GM21825 (cell line): ENCODE results near the gene SIGLEC9.

Experiments used
- ATAC-seq: cut with Tn5 transposase; IDR thresholded peaks from one replicate; pipeline ENCODE4 v1.9.1; 2021; ENCODE audit warnings: mild to moderate bottlenecking, moderate library complexity; ENCODE audit not compliant: unreplicated experiment

The SIGLEC9 gene

DNA sequence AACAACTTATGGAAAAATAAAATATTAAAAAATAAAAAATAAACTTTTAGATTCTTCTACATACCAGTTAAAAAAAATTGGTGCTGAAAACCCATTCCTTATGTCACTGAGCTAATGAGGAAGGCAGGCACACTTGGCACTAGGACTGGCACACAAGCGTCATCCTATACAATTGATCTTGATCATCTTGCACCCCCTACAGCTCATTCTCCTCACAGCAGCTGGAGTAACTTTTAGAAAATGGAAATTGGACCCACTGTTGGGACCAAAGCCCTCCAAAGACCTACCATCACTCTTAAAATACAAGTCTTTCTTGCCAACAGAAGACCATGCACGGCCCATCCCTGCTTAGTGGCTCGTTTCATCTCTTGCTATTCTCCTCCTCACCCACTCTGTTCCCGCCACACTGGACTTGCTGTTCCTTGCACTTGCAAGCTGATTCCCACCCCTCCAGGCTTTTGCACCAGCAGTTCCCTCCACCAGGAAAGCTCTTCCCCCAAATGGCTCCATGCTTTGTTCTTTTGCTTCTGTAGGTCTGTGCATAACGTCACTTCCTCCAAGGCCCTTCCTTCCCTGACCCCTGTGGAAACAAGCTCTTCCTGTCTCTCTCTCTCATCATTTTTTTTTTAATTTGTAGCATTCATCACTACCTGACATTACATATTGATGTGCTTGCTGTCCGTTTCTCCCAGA lies 28.1 kb upstream of the SIGLEC9 start:
- no peak for ATAC-seq

DNA sequence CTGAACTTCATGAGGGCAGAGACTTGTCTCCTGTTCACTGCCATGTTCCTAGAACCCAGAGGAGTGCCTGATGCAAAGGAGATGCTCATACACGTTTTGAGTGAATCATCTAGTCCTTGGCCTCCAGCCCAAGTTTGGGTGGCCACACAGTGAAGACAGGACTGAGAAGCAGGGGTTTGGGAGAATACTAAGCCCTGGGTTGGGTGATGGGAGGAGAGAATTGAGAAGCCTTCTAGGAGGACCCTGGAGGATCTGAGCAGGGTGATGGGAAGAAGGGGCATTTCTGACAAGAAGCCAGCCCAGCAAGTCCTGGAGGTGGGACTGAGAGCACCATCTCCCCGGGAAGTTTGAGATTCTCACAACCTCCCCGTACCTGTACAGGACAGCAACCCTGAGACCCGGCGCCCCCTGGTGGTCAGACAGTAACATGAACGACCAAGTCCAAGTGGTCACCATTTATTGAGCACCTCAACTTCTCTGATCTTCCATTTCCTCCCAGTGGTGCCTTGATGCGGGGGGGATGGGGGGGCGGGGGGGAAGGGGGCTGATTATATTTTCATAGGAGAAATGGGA lies 27.5 kb upstream of the SIGLEC9 start:
- ATAC-seq: no peak

DNA sequence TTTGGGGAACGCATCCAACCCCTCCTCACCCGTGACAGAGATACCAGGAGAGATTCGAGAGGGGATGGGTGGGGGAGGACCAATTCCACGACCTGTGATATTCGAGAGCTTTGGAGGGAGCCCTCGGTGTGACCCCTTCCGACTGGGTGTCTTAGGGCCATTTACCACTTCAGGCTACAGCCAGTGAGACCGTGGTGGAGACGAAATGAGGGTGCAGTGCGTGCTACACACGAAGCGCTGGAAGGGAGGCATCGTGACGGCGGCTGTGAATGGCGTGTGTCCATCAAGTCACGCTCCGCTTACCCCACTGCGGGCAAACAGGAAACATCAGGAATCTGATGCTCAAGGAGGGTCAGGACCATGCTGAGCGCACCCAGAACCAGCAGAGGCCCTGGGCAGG lies 26.9 kb upstream of the SIGLEC9 start:
- no peak for ATAC-seq

DNA sequence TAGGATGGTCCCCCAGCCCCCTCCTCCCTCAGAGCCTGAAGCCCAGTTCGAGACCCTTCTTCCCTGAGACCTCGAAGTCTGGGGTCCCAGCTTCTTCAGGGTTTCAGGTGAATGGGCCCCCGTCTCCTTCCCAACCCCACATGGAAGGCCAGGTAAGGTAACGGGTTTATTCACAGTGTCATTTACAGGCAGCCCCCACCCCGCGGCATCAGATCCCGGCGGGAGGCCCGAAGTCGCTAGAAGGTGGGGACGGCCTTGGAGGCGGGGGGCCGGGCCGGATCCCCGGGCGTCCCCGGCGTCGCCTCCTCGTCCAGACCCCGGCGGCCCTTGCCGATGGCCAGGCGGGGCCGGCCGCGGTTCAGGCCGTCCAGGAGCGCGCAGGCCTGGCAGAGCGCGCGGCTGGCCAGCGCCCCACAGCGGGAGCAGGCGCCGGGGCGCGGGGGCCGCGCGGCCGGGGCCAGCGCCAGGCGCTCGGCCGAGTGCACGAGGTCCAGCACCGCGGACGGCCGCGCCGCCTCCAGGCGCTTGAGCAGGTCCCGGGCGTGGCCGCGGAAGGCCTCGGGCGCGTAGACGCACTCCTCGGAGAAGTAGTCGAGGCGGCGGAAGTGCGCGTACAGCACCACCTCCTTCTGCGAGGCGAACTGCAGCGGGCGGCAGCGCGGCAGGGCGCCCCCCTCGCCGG lies 26.2 kb upstream of the SIGLEC9 start:
- no peak for ATAC-seq

DNA sequence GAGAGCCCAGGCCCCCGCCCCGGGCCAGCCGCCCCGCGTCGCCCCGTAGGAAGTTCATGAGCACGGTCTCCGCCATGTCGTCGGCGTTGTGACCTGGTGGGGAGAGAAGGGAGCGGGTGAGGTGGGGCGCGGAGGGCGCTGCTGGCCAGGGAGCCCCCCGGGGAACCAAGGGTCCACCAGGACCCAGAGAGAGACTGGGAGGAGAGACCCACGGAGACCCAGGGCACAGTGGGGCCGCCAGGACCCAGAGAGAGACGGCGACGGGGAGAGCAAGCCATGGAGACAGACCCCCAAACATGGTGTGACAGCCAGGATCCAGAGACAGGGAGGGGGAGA lies 25.7 kb upstream of the SIGLEC9 start:
- ATAC-seq: no peak

DNA sequence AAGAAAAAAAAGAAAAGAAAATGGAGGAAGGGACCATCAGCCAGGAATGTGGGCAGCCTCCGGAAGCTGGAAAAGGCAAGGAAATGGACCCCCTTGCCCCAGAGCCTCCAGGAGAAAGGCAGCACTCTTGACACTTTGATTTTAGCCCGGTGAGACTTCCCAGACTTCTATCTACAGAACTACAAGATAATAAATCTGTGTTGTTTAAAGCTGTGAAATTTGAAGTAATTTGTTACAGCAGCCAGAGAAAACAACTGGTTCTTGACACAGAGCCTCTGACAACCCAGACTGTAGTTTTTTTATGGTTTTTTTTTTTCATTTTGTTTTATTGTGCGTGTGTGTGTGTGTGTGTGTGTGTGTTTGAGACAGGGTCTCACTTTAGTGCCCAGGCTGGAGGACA lies 24.1 kb upstream of the SIGLEC9 start:
- no peak for ATAC-seq

DNA sequence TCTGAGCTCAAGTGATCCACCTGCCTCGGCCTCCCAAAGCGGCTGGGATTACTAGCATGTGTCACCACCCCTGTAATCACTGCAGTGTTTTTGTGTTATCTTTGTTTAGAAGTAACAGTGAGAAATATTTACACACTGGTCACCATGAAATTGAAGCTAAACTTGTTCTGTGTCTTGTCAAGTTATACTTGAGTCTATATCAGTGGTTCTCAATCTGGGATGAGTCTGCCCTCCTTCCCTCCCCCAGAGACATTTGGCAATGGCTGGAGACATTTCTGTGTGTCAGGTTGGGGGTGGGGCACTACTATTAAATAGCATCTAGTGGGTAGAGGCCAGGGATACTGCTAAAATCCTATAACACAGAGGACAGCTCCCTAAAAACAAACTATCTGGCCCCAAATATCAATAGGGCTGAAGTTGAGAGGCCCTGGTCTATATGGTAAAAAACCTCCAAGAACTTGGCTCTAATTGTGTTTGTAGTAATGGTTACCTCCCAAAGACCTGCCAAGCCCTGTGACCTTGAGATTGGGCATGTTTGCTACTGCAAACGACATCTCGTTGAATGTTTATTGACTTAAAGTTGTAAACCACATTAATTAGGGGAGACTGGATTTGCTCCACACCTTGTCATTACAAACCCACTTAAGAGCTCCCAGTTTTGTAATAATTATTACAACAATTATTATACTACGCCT lies 23.4 kb upstream of the SIGLEC9 start:
- no peak for ATAC-seq

DNA sequence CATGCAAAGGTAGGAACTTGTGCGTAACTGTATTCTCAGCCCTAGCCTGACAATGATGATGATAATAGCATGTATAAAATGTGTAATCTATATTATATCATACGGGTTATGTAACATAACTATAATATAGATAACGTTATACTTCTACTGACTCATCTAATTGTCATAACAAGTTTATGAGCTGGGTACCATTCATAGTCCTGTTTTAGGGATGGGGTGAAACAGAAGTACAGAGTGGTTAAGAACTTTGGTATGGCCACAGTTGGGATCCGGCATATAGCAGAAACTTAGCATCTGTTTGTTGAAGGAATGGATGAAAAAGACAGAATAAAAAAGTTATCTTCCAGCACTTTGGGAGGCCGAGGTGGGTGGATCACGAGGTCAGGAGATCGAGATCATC lies 21.7 kb upstream of the SIGLEC9 start:
- ATAC-seq: no peak

DNA sequence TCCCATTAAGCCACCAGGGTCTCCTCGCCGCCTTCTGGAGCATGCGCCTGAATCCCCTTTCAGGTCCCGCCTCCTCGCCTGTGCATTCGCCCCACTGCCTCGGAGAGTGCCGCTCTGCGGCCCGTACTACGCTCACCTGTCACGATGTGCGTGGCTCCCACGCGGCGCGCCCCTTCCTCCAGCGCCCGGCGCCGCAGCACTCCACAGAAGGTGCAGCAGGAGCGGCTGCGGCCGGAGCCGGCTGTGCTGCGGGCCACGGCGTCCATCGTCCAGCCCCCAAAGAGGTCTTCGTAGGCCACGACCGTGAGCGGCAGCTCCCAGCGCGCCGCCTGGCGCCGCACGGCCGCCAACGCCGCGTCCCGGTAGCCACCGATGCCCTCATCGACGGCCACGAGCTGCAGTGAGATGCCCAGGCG lies 20.8 kb upstream of the SIGLEC9 start:
- no peak for ATAC-seq

DNA sequence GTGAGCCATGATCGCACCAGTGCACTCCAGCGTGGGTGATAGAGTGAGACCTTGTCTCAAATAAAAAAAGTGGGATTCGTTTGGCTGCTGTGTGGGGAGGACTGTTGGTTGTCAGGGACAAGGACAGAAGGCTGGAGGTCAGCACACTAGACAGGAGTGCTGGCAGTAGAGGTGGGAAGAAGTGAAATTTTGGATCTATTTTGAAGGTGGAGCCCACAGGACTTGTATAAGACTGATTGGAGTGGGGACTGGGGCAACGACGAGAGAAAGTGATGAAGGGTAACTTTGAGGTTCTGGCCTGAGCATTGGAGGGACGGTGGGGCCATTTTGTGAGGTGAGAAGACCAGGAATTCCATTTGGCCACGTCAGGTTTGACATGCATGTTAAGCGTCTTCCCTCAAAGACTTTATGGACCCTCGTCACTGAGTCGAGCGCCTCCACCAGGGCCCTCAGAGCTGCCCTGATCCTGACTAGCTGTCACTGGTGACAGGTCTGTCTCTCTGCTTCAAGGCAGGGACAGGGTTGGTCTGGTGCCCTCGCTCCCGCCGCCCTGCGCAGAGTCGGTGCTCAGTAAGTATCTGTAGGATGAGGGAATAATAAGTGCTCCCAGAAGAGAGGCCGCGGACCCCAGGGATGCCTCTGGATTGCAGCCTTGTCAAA lies 17.2 kb upstream of the SIGLEC9 start:
- ATAC-seq: no peak

DNA sequence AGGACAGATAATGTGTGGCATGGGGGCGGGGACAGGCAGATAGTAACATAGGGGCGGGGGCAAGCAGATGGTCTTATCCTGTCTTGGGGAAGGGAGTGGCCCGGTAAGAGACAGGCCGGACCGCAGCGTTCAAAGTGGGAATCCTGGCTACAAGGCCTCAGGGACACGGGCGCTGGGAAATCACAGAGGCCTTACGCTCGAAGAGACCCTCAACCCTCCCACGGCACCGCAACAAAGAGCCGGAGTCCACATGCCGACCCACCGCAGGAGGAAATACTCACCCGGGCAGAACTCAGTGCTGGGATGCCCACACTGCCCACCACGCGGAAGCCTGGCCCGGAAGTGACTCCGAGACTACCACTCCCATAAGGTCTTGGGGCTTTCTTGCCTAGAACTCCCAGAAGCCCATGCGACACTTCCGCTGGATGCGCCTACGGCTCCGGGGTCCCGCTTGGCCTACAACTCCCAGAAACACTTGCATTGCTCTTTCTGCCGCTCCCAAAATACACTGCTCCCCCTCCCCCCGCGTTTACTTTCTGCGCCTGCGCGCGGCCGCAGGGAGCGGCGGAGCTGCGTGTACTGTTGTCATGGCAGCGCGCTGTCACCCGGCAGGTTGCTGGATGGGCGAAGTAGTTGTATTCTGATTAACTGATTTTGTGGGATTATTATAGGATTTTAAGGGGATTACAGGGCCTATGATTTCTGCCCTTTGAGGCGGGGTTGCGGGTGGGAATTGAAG lies 16.5 kb upstream of the SIGLEC9 start, which contains the start of gene CTU1:
TSS of gene CTU1 (minus strand) at position 344 of the 739 bp plus-strand sequence. CDS start 3,840 bp downstream, outside the sequence.
- ATAC-seq: peak; percentile 92

DNA sequence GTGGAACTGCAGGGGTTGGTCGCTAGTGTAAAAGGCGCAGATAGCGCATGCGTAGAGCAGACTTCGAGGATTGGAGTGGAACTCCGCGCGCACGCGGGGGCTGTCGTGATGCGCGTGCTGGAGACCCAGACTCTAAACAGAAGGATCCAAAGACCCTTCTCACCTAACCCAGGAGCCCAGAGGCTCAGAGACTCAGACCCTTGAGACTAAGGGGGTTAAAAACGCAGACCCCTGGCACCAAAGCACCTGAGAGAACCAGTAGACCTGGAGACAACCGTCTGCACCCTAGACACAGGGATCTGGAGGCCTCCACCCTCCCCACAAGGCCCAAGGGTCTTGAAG lies 15.9 kb upstream of the SIGLEC9 start:
- no peak for ATAC-seq

DNA sequence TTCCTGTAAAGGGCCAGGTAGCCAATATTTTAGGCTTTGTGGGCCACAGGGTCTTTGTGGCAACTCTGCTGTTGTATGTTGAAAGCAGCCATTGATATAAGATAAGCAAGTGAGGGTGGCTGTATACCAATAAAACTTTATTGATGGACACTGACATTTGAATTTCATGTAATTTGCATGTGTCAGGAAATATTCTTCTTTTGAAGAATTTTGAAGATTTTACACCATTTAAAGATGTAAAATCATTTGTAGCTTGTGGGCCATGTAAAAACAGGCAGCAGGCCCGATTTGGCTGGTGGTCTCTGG lies 14.1 kb upstream of the SIGLEC9 start:
- ATAC-seq: no peak

DNA sequence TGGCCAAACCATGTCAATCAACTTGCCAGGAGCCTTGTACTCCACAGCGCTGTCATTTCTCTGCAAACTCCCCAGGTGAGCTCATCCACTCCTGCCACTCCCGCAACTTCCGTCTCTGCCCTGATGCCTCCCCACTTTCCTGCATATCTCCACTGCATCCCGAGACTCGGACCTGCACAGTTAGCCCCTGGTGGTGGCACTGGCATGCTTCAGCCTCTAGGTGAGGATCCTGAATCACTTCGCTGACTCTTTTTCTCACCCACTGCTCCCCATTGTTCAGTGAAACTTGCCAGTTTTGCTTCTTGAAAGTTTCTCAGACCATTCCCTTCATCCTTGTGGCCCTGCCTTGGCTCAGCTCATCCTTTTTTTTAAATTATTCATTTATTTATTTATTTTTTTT lies 13.1 kb upstream of the SIGLEC9 start:
- no peak for ATAC-seq

DNA sequence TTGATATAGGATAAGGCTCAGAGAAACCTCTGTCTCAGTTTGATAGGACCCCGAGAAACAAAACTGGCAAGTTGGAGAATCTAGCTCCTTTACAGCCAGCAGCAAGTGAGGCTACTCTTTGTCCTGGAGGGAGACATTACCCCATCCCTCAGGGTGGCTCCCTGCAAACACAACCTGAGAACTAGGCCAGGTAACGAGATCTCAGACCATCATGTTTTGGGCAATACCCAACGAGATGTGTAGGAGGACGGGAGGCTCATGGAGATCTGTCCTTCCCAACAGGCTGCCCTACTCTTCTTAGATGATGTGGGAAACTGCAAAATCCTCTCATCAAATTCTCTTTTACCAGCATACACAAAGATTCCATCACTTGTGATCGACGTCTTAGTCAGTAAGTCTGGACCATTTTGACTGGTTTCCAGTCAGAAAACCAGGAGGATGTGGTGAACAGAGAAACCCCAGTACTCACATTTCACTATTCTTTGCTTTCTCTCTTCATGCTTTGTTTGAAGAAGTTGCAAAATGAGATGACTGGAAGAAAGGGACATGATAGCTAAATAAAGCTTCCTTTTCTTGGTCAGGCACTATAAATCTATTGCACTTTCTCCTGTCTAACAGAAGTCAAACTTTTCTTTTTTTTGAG lies 10.5 kb upstream of the SIGLEC9 start:
- no peak for ATAC-seq

DNA sequence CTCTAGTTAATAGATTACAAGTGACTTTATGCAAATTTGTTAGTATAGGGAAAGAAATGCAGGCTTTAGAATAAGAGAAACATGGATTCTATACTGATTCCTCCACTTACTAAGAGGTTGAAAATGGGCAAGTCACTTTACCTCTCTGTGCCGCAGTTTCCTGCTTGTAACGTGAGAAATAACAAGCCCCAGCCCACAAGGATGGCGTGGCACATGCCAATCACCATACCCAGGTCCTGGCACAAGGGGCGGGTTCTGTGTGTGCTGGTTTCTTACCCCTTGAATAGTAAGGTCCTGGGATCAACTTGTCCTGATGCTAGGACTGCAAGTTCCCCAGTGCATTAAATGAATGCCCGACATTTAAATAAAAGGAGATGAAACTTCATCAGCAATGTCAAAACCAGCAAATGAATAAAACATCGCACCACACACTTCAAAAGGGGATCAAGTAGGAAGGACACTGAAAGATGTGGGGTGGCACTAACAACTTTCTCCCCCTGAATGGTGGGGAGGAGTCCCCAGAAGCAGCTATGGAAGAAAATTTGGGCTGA lies 7.9 kb upstream of the SIGLEC9 start:
- no peak for ATAC-seq

DNA sequence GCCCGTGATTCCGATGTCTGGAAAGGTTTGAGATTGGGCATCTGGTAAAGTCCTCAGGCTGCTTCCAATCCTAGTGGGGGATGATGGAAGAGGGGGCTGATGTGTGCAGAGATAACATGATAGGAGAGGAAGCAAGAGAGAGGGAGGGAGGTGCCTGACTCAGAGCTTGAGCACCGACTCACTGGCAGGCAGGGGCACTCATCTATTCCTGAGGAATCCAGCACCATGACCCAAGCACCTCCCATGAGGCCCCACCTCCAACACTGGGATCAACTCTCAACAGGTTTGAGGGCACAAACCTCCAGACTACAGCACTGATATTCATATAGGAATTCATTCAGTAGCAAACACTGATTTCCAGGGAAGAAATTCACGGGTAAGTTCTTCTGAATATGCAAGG lies 5.6 kb upstream of the SIGLEC9 start:
- ATAC-seq: no peak

DNA sequence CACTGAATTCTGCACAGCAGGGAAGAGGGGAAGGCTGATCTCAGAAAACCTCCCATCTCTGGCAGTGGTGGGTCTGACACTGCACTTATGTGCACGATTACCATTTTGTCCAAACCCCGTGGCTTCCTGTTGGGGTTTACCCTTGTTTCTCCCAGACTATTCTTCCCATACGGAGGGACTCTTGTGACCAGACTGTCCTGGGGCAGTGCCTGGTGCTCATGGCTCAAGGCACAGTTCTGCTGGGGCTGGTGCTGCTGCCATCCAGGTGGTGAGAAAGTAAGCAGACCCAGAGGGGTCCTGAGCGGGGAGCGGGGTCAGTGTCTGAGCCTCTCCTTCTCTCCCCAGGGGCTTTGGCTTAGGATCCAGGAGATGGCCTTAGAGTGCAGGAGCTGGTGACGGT lies 5.1 kb upstream of the SIGLEC9 start:
- ATAC-seq: no peak

DNA sequence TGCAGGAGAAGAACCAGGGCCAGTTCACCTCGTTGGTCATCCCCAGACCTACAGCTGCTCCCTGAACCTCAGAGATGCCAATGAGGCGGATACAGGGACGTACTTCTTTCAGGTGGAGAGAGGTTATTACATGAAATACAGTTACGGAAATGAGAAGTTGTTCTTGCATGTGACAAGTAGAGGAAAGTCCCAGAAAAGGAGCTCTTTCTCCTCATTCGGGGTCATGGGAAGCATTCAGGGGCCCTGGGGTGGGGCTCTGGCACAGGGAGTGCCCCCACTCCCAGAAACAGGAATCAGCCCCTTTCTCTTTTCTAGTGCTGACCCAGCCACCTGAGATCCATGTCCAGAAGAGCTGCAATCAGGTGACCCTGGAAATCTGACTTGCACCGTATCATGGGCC lies 4.5 kb upstream of the SIGLEC9 start:
- no peak for ATAC-seq

DNA sequence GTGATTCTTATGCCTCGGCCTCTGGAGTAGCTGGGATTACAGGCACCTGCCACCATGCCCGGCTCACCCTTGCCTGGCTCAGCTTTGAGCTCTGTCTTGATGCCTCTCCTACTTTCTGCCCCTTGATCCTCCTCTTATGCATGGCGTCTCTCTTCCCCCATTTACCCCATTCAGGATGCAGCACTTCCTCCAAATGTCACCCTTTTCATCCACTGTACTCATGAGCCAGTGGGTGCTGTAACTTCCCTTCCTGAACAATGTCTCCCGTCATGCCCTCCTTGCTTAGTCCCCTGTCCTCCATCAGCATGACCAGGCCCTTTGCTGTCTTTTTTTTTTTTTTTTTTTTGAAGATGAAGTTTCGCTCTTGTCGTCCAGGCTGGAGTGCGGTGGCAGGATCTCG lies 3.4 kb upstream of the SIGLEC9 start:
- no peak for ATAC-seq
